ENCODE measurements around the gene UBR4. TPM values are rescaled to one million over a fixed set of nuclear protein-coding genes. Genes with fewer than 3 reads are reported as not detected.
A peak's percentile ranks its signal among the peaks of the same experiment; 100 is the strongest.
"Not testable (repeated sequence)": the region's sequence is repeated elsewhere in the genome, so short reads cannot be mapped to it uniquely, and the experiment has no call there.

The UBR4 gene
- total and polyA plus RNA-seq, 7 experiments from 2014 or later = 18.9 to 174 (median 151) TPM

- intact Hi-C loops (cut with micrococcal nuclease) = no loop called here
- H3K9me3 Mint-ChIP-seq = no peaks in the 10 kb centered on the region
- no peak for DNase-seq
These were observed 22.4 kb upstream of the UBR4 start for GRCh38 chr1:19232524-19232846.

GRCh38 chr1:19231736-19232523, 21.9 kb upstream of the UBR4 start:
- H3K4me3 ChIP-seq (ENCODE audit: low read length); H3K4me1 Mint-ChIP-seq; H3K27me3 ChIP-seq (ENCODE audit: control insufficient read depth in 2 of 2, insufficient read depth in 2 of 2, low read length in 2 of 2); H3K27me3 Mint-ChIP-seq; H3K4me1 ChIP-seq (ENCODE audit: control insufficient read depth in 2 of 2, insufficient read depth in 2 of 2, low read length in 2 of 2); intact Hi-C loops (cut with micrococcal nuclease); DNase-seq; ATAC-seq; H3K4me3 Mint-ChIP-seq; H3K27ac ChIP-seq (ENCODE audit: low read depth, low read length); H3K9me3 ChIP-seq (ENCODE audit: control insufficient read depth in 2 of 3, low read length in 3 of 3); H3K9me3 Mint-ChIP-seq: not testable (repeated sequence)
- peaks cover 16 to 76% (median 16%) of the 10 kb centered on the region in 3 experiments for H3K36me3 ChIP-seq (ENCODE audit: control insufficient read depth in 2 of 3, insufficient read depth in 3 of 3, low read length in 3 of 3)
- H3K36me3 Mint-ChIP-seq = peaks cover 5 to 39% (median 18%) of the 10 kb centered on the region in 5 donors
- H3K27ac Mint-ChIP-seq = peak overlapping the region in 3 of 9 donors; percentile 31 to 51 (median 46)
- POLR2A ChIA-PET = interaction anchor here (1.2 kb wide), 1 partner anchor 9 kb away, joined by 4 read pairs; no protein-coding TSS in a partner anchor
- CTCF ChIA-PET = interaction anchor here (1.0 kb wide), 1 partner anchor 9 kb away, joined by 3 read pairs; no protein-coding TSS in a partner anchor

More at GRCh38 chr1:19232524-19232846, 22.4 kb upstream of the UBR4 start:
- Histone ChIP-seq H3K4me3 (ENCODE audit: low read length) (no peak overlapping the region), H3K27me3 (ENCODE audit: control insufficient read depth in 2 of 2, insufficient read depth in 2 of 2, low read length in 2 of 2) (no peaks in the 10 kb centered on the region), H3K27ac (ENCODE audit: low read depth, low read length) (no peak overlapping the region), H3K4me1 (ENCODE audit: control insufficient read depth in 2 of 2, insufficient read depth in 2 of 2, low read length in 2 of 2) (no peaks in the 10 kb centered on the region), H3K36me3 (ENCODE audit: control insufficient read depth in 2 of 3, insufficient read depth in 3 of 3, low read length in 3 of 3) (peaks cover 16 to 76% (median 17%) of the 10 kb centered on the region in 3 experiments), H3K9me3 (ENCODE audit: control insufficient read depth in 2 of 3, low read length in 3 of 3) (no peaks in the 10 kb centered on the region)
- CTCF ChIA-PET = interaction anchor here (1.0 kb wide), 1 partner anchor 10 kb away, joined by 3 read pairs; no protein-coding TSS in a partner anchor
- Mint-ChIP-seq H3K27me3 (no peaks in the 10 kb centered on the region), H3K4me3 (no peak overlapping the region), H3K27ac (peak overlapping the region in 1 of 9 donors; percentile 31), H3K36me3 (peaks cover 5 to 41% (median 15%) of the 10 kb centered on the region in 5 donors), H3K4me1 (peaks cover 0 to 1% (median 0%) of the 10 kb centered on the region in 7 donors)
- POLR2A ChIA-PET = interaction anchor here (1.2 kb wide), 1 partner anchor 8 kb away, joined by 4 read pairs; no protein-coding TSS in a partner anchor
- ATAC-seq = no peak

- no peak overlapping the region for H3K4me3 Mint-ChIP-seq
- CTCF ChIA-PET = no interaction called here
- H3K27ac Mint-ChIP-seq = no peak overlapping the region
- no peaks in the 10 kb centered on the region for H3K9me3 ChIP-seq (ENCODE audit: control insufficient read depth in 2 of 3, low read length in 3 of 3)
- H3K4me3 ChIP-seq (ENCODE audit: low read length) = no peak overlapping the region
- peaks cover 16 to 89% (median 19%) of the 10 kb centered on the region in 3 experiments for H3K36me3 ChIP-seq (ENCODE audit: control insufficient read depth in 2 of 3, insufficient read depth in 3 of 3, low read length in 3 of 3)
- intact Hi-C loops (cut with micrococcal nuclease) = no loop called here
- POLR2A ChIA-PET = no interaction called here
- no peaks in the 10 kb centered on the region for H3K27me3 Mint-ChIP-seq
- DNase-seq (no peak), ATAC-seq (no peak)
- no peaks in the 10 kb centered on the region for H3K4me1 ChIP-seq (ENCODE audit: control insufficient read depth in 2 of 2, insufficient read depth in 2 of 2, low read length in 2 of 2)
- H3K27ac ChIP-seq (ENCODE audit: low read depth, low read length) = no peak overlapping the region
- H3K36me3 Mint-ChIP-seq = peaks cover 5 to 40% (median 22%) of the 10 kb centered on the region in 5 donors
- H3K9me3 Mint-ChIP-seq = no peaks in the 10 kb centered on the region
- peaks cover 0 to 5% (median 0%) of the 10 kb centered on the region in 7 donors for H3K4me1 Mint-ChIP-seq
- H3K27me3 ChIP-seq (ENCODE audit: control insufficient read depth in 2 of 2, insufficient read depth in 2 of 2, low read length in 2 of 2) = no peaks in the 10 kb centered on the region
These were observed 19.8 kb upstream of the UBR4 start for GRCh38 chr1:19229828-19230325.

GRCh38 chr1:19229229-19229628, 19.2 kb upstream of the UBR4 start:
- CTCF ChIA-PET = no interaction called here
- POLR2A ChIA-PET = no interaction called here
- DNase-seq (no peak), ATAC-seq (no peak)
- no peak overlapping the region for H3K27ac Mint-ChIP-seq
- no peaks in the 10 kb centered on the region for H3K27me3 Mint-ChIP-seq
- H3K4me1 Mint-ChIP-seq = peaks cover 0 to 5% (median 0%) of the 10 kb centered on the region in 7 donors
- no peaks in the 10 kb centered on the region for H3K9me3 ChIP-seq (ENCODE audit: control insufficient read depth in 2 of 3, low read length in 3 of 3)
- no peaks in the 10 kb centered on the region for H3K9me3 Mint-ChIP-seq
- H3K4me3 ChIP-seq (ENCODE audit: low read length) = no peak overlapping the region
- H3K36me3 Mint-ChIP-seq = peaks cover 11 to 46% (median 25%) of the 10 kb centered on the region in 5 donors
- H3K4me1 ChIP-seq (ENCODE audit: control insufficient read depth in 2 of 2, insufficient read depth in 2 of 2, low read length in 2 of 2) = no peaks in the 10 kb centered on the region
- H3K36me3 ChIP-seq (ENCODE audit: control insufficient read depth in 2 of 3, insufficient read depth in 3 of 3, low read length in 3 of 3) = peaks cover 16 to 89% (median 19%) of the 10 kb centered on the region in 3 experiments
- no peak overlapping the region for H3K27ac ChIP-seq (ENCODE audit: low read depth, low read length)
- no peak overlapping the region for H3K4me3 Mint-ChIP-seq
- intact Hi-C loops (cut with micrococcal nuclease) = no loop called here
- H3K27me3 ChIP-seq (ENCODE audit: control insufficient read depth in 2 of 2, insufficient read depth in 2 of 2, low read length in 2 of 2) = no peaks in the 10 kb centered on the region

GRCh38 chr1:19222979-19223824, 13.1 kb upstream of the UBR4 start:
- H3K27ac Mint-ChIP-seq = no peak overlapping the region
- no peak for DNase-seq
- peaks cover 6 to 94% (median 25%) of the 10 kb centered on the region in 3 experiments for H3K36me3 ChIP-seq (ENCODE audit: control insufficient read depth in 2 of 3, insufficient read depth in 3 of 3, low read length in 3 of 3)

GRCh38 chr1:19222573-19222972, 12.5 kb upstream of the UBR4 start:
- ChIA-PET CTCF (interaction anchor here (1.0 kb wide), 1 partner anchor 10 kb away, joined by 3 read pairs; no protein-coding TSS in a partner anchor), POLR2A (no interaction called here)
- H3K36me3 ChIP-seq (ENCODE audit: control insufficient read depth in 2 of 3, insufficient read depth in 3 of 3, low read length in 3 of 3) = peaks cover 6 to 96% (median 25%) of the 10 kb centered on the region in 3 experiments
- peaks cover 14 to 50% (median 41%) of the 10 kb centered on the region in 5 donors for H3K36me3 Mint-ChIP-seq
- H3K4me3 ChIP-seq (ENCODE audit: low read length) = no peak overlapping the region
- H3K27ac Mint-ChIP-seq = peak overlapping the region in 1 of 9 donors; percentile 69
- H3K4me3 Mint-ChIP-seq = no peak overlapping the region
- no peaks in the 10 kb centered on the region for H3K9me3 Mint-ChIP-seq
- ATAC-seq (no peak), DNase-seq (no peak)
- H3K27me3 ChIP-seq (ENCODE audit: control insufficient read depth in 2 of 2, insufficient read depth in 2 of 2, low read length in 2 of 2) = no peaks in the 10 kb centered on the region
- intact Hi-C loops (cut with micrococcal nuclease) = no loop called here
- H3K4me1 ChIP-seq (ENCODE audit: control insufficient read depth in 2 of 2, insufficient read depth in 2 of 2, low read length in 2 of 2) = no peaks in the 10 kb centered on the region
- no peaks in the 10 kb centered on the region for H3K9me3 ChIP-seq (ENCODE audit: control insufficient read depth in 2 of 3, low read length in 3 of 3)
- H3K27ac ChIP-seq (ENCODE audit: low read depth, low read length) = no peak overlapping the region
- H3K27me3 Mint-ChIP-seq = no peaks in the 10 kb centered on the region
- H3K4me1 Mint-ChIP-seq = peaks cover 3 to 17% (median 8%) of the 10 kb centered on the region in 7 donors

More at GRCh38 chr1:19222979-19223824, 13.1 kb upstream of the UBR4 start:
- H3K27me3 Mint-ChIP-seq = no peaks in the 10 kb centered on the region
- Histone ChIP-seq H3K9me3 (ENCODE audit: control insufficient read depth in 2 of 3, low read length in 3 of 3) (no peaks in the 10 kb centered on the region), H3K27me3 (ENCODE audit: control insufficient read depth in 2 of 2, insufficient read depth in 2 of 2, low read length in 2 of 2) (no peaks in the 10 kb centered on the region), H3K27ac (ENCODE audit: low read depth, low read length) (no peak overlapping the region), H3K4me1 (ENCODE audit: control insufficient read depth in 2 of 2, insufficient read depth in 2 of 2, low read length in 2 of 2) (no peaks in the 10 kb centered on the region), H3K4me3 (ENCODE audit: low read length) (no peak overlapping the region)
- intact Hi-C loops (cut with micrococcal nuclease) = no loop called here
- H3K4me1 Mint-ChIP-seq = peaks cover 0 to 17% (median 5%) of the 10 kb centered on the region in 7 donors
- no peaks in the 10 kb centered on the region for H3K9me3 Mint-ChIP-seq
- CTCF ChIA-PET = interaction anchor here (1.0 kb wide), 1 partner anchor 9 kb away, joined by 3 read pairs; no protein-coding TSS in a partner anchor
- POLR2A ChIA-PET = no interaction called here
- no peak overlapping the region for H3K4me3 Mint-ChIP-seq
- peaks cover 14 to 50% (median 41%) of the 10 kb centered on the region in 5 donors for H3K36me3 Mint-ChIP-seq
- no peak for ATAC-seq

All from naive thymus-derived CD4-positive, alpha-beta T cell (primary cell).